K562 (cell line): ENCODE results near the gene LRRC61. TPM values are rescaled to one million over a fixed set of nuclear protein-coding genes. Genes with fewer than 3 reads are reported as not detected.

Experiments used
- ATAC-seq: fragments of 200-7000 bp; cut with Tn5 transposase; 3 replicates; pipeline ENCODE4 v1.9.1; 2020; ENCODE audit warnings: moderate library complexity
- BruUV-seq: library from RNA; stranded (reverse); fragments of 400-500 nt; replicated peaks from 2 replicates; lab custom pipeline; 2021; lab: Mats Ljungman, UMichigan
- CTCF ChIA-PET: fragments of 300-600 bp; formaldehyde crosslinking; extraction: SDS; loops from one replicate; lab custom pipeline; 2021; ENCODE audit warnings: low intra/inter-chr PET ratio; lab: Yijun Ruan, JAX
- POLR2A ChIA-PET: fragments of 300-600, 350-650 bp; sonication (Branson Sonifier 250); formaldehyde crosslinking; extraction: SDS; loops from one replicate; lab custom pipeline; 2021; ENCODE audit warnings: antibody characterized with exemption, inconsistent platforms; lab: Yijun Ruan, JAX
- DNase-seq, 4 experiments: peaks; one replicate each; pipeline versions ENCODE4 v3.0.0 to v3.0.0-alpha.2; 2011 to 2018; ENCODE audit warnings: low spot score in 3 of 4, mixed read lengths in 3 of 4; ENCODE audit errors: extremely low read depth in 1 of 4
- FAIRE-seq: peaks from 2 replicates; lab custom pipeline; 2011; peaks lifted over from hg19 to GRCh38; lab: Jason Lieb, UNC
- H2AFZ ChIP-seq: 2 replicates; pipeline ENCODE4 v1.6.0; 2011; ENCODE audit warnings: low read depth, low read length, control low read depth, inconsistent platforms
- H3K27ac ChIP-seq: fragments of 200-600 bp; 3 replicates; pipeline ENCODE4 v1.8.0; 2011; ENCODE audit warnings: low read depth, mild to moderate bottlenecking, control low read depth, inconsistent platforms, low read length, moderate library complexity, mixed read lengths; ENCODE audit errors: extremely low read depth
- H3K27me3 ChIP-seq, 2 experiments: fragments of 300-600 bp in 1 of 2; 2 replicates in 1 of 2; 3 replicates in 1 of 2; pipeline versions ENCODE4 v1.6.0 to v1.8.0; 2011; ENCODE audit warnings: inconsistent platforms in 2 of 2, low read length in 2 of 2, mild to moderate bottlenecking in 1 of 2, mixed read lengths in 1 of 2, moderate library complexity in 1 of 2; ENCODE audit not compliant: control insufficient read depth in 2 of 2, insufficient read depth in 2 of 2
- H3K36me3 ChIP-seq: fragments of 300-600 bp; 3 replicates; pipeline ENCODE4 v1.8.0; 2011; ENCODE audit warnings: mild to moderate bottlenecking, low read length, inconsistent platforms; ENCODE audit not compliant: control insufficient read depth, insufficient read depth
- H3K4me1 ChIP-seq, 2 experiments: fragments of 200-600 bp in 1 of 2; replicated peaks in 1 of 2; 2 replicates in 1 of 2; 3 replicates in 1 of 2; pipeline versions ENCODE4 v1.5.1 to v1.8.0; 2011; ENCODE audit warnings: inconsistent platforms in 2 of 2, low read length in 2 of 2, mild to moderate bottlenecking in 1 of 2, mixed read lengths in 1 of 2, moderate library complexity in 1 of 2; ENCODE audit not compliant: control insufficient read depth in 2 of 2, insufficient read depth in 2 of 2
- H3K4me2 ChIP-seq: 2 replicates; pipeline ENCODE4 v1.6.1; 2011; ENCODE audit warnings: low read length, control low read depth, inconsistent platforms, mixed read lengths; ENCODE audit not compliant: insufficient read depth
- H3K4me3 ChIP-seq: fragments of 200-600 bp; sonication (generic), shearing (Covaris generic); 2 replicates; pipeline ENCODE4 v1.5.1; 2016; ENCODE audit warnings: control low read depth, inconsistent platforms
- H3K79me2 ChIP-seq: fragments of 200-600 bp; 3 replicates; pipeline ENCODE4 v1.8.0; 2011; ENCODE audit warnings: low read length, inconsistent platforms; ENCODE audit not compliant: control insufficient read depth, insufficient read depth
- H3K9ac ChIP-seq, 2 experiments: 2 replicates each; pipeline versions ENCODE4 v1.6.0 to v1.6.1; 2011; ENCODE audit warnings: low read depth in 2 of 2, low read length in 2 of 2, control low read depth in 1 of 2, inconsistent platforms in 1 of 2, mild to moderate bottlenecking in 1 of 2, mixed read lengths in 1 of 2; ENCODE audit not compliant: insufficient read depth in 1 of 2
- H3K9me1 ChIP-seq: one replicate; pipeline ENCODE4 v1.6.0; 2011; ENCODE audit warnings: inconsistent platforms, mild to moderate bottlenecking, low read length, moderate library complexity; ENCODE audit not compliant: control insufficient read depth, insufficient read depth
- H3K9me3 ChIP-seq: replicated peaks from 2 replicates; pipeline ENCODE4 v1.5.1; 2011; ENCODE audit warnings: low read depth, low read length, inconsistent platforms; ENCODE audit not compliant: control insufficient read depth, insufficient read depth
- H4K20me1 ChIP-seq: replicated peaks from 2 replicates; pipeline ENCODE4 v1.6.1; 2011; ENCODE audit warnings: low read length, inconsistent platforms, mixed read lengths; ENCODE audit not compliant: control insufficient read depth, insufficient read depth
- KAT2B ChIP-seq: IDR thresholded peaks from one replicate; pipeline ENCODE4 v1.6.1; 2012; ENCODE audit warnings: low read depth, mild to moderate bottlenecking, control low read depth, inconsistent platforms, low read length, moderate library complexity
- PCBP2 ChIP-seq: fragments of 200-400 bp; formaldehyde crosslinking; IDR thresholded peaks from 2 replicates; pipeline ENCODE4 v1.6.1; 2018; ENCODE audit warnings: low read length, low read depth, mild to moderate bottlenecking, moderate library complexity; ENCODE audit not compliant: poor library complexity, severe bottlenecking
- WGBS: fragments of 100-300 bp; shearing (Covaris generic); methylation state at CpG from one replicate; pipeline ENCODE4 v1.1.6; 2016; ENCODE audit warnings: low coverage, mixed read lengths; ENCODE audit not compliant: insufficient coverage; ENCODE audit errors: missing lambda C conversion rate; 5-methylcytosine and 5-hydroxymethylcytosine counted together
- in situ Hi-C: fragments of 300-500 bp; cut with MboI; formaldehyde crosslinking; loops from 4 replicates; pipeline ENCODE4 v1.15.0; 2018; ENCODE audit warnings: inconsistent platforms, mixed read lengths
- intact Hi-C: fragments of 100-400 bp; cut with micrococcal nuclease; formaldehyde crosslinking; loops from 2 replicates; pipeline ENCODE4 v1.14.2; 2022
- polyA plus RNA-seq, 8 experiments: library from polyadenylated mRNA; depleted of rRNA in 4 of 8; stranded (reverse) in 5 of 8; unstranded in 3 of 8; fragments of >200 nt; fragmentation: Nextera tagmentation in 2 of 8; fragmentation: Illumina TruSeq in 1 of 8; extraction: Ambion mirVana in 2 of 8; extraction: Trizol in 1 of 8; gene quantifications; 2 replicates each; pipeline versions ENCODE4 v1.2.1 to v1.2.3, GENCODE V29; 2011 to 2014; ENCODE audit warnings: inconsistent platforms in 1 of 8, missing spikeins in 1 of 8
- total RNA-seq, 7 experiments: library from RNA; depleted of rRNA in 6 of 7; stranded (reverse); fragments of >200 nt in 6 of 7; fragmentation: Illumina TruSeq in 2 of 7; extraction: Trizol in 2 of 7; gene quantifications; 2 replicates each; pipeline versions ENCODE4 v1.2.1 to v1.2.3, GENCODE V29; 2011 to 2021; ENCODE audit warnings: low replicate concordance in 1 of 7
- TF ChIP-seq, protein P1 (sequence below): fragments of 450-650 bp; IDR thresholded peaks from 2 replicates; pipeline ENCODE4 v1.6.1; 2017; ENCODE audit warnings: antibody characterized with exemption
- TF ChIP-seq, protein P2 (sequence below): sonication (generic); formaldehyde crosslinking; IDR thresholded peaks from 2 replicates; pipeline ENCODE4 v1.8.1; 2022; ENCODE audit warnings: missing genetic modification reagents
- TF ChIP-seq, protein P3 (sequence below): IDR thresholded peaks from 2 replicates; pipeline ENCODE4 v1.6.1; 2016; ENCODE audit warnings: missing genetic modification characterization, missing compliant biosample characterization
- TF ChIP-seq, protein P4 (sequence below): sonication (generic); formaldehyde crosslinking; IDR thresholded peaks from 2 replicates; pipeline ENCODE4 v1.8.1; 2023; ENCODE audit warnings: mild to moderate bottlenecking, missing genetic modification reagents

LRRC61 gene
- total and polyA plus RNA-seq, 9 of the 15 experiments (the other 6 are each of a cell fraction or from before 2014, with no cell fraction given): 1.3 to 55.2 (median 35.2) TPM

DNA sequence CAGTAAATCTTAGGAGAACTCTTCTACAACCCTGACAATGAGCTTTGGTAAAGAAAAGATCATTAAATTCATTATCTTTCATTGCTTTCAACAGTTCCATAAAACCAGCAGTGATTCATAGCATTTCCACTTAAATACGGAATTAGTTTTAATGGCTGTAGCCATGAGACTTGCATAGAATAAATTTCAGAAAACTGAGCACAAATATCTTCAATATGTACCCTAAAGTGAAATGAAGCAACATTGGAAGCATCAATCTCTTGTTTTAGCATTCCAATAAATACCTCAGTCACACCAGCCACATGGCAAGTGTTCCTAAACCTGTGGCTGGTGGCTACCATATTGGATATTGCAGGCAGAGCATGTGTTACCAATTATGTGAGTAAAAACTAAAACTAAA, 21.9 kb downstream of the LRRC61 start (continued):
- TF ChIP-seq, protein P1, sequence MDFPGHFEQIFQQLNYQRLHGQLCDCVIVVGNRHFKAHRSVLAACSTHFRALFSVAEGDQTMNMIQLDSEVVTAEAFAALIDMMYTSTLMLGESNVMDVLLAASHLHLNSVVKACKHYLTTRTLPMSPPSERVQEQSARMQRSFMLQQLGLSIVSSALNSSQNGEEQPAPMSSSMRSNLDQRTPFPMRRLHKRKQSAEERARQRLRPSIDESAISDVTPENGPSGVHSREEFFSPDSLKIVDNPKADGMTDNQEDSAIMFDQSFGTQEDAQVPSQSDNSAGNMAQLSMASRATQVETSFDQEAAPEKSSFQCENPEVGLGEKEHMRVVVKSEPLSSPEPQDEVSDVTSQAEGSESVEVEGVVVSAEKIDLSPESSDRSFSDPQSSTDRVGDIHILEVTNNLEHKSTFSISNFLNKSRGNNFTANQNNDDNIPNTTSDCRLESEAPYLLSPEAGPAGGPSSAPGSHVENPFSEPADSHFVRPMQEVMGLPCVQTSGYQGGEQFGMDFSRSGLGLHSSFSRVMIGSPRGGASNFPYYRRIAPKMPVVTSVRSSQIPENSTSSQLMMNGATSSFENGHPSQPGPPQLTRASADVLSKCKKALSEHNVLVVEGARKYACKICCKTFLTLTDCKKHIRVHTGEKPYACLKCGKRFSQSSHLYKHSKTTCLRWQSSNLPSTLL: no peak

DNA sequence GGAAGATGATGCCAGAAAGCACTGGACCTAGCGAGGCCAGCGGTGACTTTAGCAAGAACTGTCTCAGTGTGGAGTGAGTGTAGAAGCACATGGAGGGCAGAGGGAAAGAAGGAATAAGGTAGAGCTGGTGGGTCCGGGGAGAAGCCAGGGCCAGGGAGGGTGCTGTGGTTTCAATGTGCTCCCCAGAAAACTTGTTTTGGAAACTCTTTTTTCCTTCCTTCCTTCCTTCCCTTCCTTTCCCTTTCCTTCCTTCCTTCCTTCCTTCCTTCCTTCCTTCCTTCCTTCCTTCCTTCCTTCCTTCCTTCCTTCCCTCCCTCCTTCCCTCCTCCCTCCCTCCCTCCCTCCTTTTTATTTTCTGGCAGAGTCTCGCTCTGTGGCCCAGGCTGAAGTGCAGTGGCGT, 23.8 kb downstream of the LRRC61 start:
- no peak for FAIRE-seq
- no peak for DNase-seq
- no peaks in the 10 kb centered on the region for H3K36me3 ChIP-seq
- TF ChIP-seq, protein P2, sequence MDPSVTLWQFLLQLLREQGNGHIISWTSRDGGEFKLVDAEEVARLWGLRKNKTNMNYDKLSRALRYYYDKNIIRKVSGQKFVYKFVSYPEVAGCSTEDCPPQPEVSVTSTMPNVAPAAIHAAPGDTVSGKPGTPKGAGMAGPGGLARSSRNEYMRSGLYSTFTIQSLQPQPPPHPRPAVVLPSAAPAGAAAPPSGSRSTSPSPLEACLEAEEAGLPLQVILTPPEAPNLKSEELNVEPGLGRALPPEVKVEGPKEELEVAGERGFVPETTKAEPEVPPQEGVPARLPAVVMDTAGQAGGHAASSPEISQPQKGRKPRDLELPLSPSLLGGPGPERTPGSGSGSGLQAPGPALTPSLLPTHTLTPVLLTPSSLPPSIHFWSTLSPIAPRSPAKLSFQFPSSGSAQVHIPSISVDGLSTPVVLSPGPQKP (CRISPR knock-in tag): no peak
- TF ChIP-seq KAT2B: no peak
- TF ChIP-seq, protein P3, sequence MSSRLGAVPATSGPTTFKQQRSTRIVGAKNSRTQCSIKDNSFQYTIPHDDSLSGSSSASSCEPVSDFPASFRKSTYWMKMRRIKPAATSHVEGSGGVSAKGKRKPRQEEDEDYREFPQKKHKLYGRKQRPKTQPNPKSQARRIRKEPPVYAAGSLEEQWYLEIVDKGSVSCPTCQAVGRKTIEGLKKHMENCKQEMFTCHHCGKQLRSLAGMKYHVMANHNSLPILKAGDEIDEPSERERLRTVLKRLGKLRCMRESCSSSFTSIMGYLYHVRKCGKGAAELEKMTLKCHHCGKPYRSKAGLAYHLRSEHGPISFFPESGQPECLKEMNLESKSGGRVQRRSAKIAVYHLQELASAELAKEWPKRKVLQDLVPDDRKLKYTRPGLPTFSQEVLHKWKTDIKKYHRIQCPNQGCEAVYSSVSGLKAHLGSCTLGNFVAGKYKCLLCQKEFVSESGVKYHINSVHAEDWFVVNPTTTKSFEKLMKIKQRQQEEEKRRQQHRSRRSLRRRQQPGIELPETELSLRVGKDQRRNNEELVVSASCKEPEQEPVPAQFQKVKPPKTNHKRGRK: peak; percentile 61
- TF ChIP-seq, protein P4, sequence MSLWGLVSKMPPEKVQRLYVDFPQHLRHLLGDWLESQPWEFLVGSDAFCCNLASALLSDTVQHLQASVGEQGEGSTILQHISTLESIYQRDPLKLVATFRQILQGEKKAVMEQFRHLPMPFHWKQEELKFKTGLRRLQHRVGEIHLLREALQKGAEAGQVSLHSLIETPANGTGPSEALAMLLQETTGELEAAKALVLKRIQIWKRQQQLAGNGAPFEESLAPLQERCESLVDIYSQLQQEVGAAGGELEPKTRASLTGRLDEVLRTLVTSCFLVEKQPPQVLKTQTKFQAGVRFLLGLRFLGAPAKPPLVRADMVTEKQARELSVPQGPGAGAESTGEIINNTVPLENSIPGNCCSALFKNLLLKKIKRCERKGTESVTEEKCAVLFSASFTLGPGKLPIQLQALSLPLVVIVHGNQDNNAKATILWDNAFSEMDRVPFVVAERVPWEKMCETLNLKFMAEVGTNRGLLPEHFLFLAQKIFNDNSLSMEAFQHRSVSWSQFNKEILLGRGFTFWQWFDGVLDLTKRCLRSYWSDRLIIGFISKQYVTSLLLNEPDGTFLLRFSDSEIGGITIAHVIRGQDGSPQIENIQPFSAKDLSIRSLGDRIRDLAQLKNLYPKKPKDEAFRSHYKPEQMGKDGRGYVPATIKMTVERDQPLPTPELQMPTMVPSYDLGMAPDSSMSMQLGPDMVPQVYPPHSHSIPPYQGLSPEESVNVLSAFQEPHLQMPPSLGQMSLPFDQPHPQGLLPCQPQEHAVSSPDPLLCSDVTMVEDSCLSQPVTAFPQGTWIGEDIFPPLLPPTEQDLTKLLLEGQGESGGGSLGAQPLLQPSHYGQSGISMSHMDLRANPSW (CRISPR knock-in tag): no peak
- peak; percentile 68 for TF ChIP-seq PCBP2
- TF ChIP-seq, all 486 proteins: peak for 2
- peaks cover 0 to under 1% of the 10 kb centered on the region in 2 experiments; a peak in 1 of 5 replicates for H3K4me1 ChIP-seq
- H4K20me1 ChIP-seq: no peaks in the 10 kb centered on the region
- H3K27ac ChIP-seq: no peak overlapping the region
- peak; percentile 12; the same call in 1 of the 3 replicates for ATAC-seq
- H3K4me3 ChIP-seq: no peak overlapping the region
- H3K9me1 ChIP-seq: no peaks in the 10 kb centered on the region
- no peaks in the 10 kb centered on the region for H3K79me2 ChIP-seq
- H2AFZ ChIP-seq: no peak overlapping the region
- no peaks in the 10 kb centered on the region for H3K9me3 ChIP-seq
- no TSS peak for BruUV-seq
- in situ Hi-C loops (no loop called here), intact Hi-C loops (no loop called here)
- ChIA-PET POLR2A (interaction anchor here (0.8 to 3.0 kb wide), 3 partner anchors 8 to 56 kb away, joined by 5 to 12 read pairs (median 6); no protein-coding TSS in a partner anchor), CTCF (no interaction called here)
- 2% methylated on average over 3 of the region's 5 CpGs for WGBS
- no peak overlapping the region for H3K4me2 ChIP-seq
- H3K27me3 ChIP-seq: peaks cover 11 to 19% of the 10 kb centered on the region in 2 experiments; a peak in 4 of 5 replicates
- no peak overlapping the region for H3K9ac ChIP-seq
